ENCODE measurements around the gene RBP3. TPM values are rescaled to one million over a fixed set of nuclear protein-coding genes. Genes with fewer than 3 reads are reported as not detected.

Gene RBP3
- total RNA-seq, 2 donors from 2014 or later = not detected

DNA sequence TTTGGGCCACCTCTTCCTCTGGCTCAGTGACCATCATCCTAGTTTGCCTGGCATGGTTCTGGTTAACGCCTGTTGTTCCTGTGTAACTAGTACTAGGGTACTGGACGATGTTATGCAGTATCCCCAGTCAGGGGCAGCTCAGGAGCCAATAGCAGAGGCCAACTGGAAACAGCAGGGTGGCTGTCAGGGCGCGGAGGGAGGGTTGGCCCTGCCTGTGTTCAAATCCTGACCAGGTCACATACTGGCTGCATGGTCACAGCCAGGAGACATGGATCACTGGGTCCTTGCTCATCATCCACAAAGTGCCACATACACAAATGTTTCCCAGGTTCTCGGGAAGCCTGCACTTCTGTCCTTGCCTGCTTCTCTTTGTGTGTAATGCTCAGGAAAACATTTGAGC is 12.3 kb upstream of the RBP3 start:
- H3K27me3 ChIP-seq (ENCODE audit: control insufficient read depth, insufficient read depth, low read length, poor library complexity, severe bottlenecking) = no peaks in the 10 kb centered on the region
- H3K4me1 ChIP-seq (ENCODE audit: control insufficient read depth, insufficient read depth, low read length) = no peaks in the 10 kb centered on the region
- no peaks in the 10 kb centered on the region for H3K4me1 Mint-ChIP-seq
- H3K36me3 ChIP-seq (ENCODE audit: control insufficient read depth, insufficient read depth, low read length) = no peaks in the 10 kb centered on the region
- TF ChIP-seq, protein P1, sequence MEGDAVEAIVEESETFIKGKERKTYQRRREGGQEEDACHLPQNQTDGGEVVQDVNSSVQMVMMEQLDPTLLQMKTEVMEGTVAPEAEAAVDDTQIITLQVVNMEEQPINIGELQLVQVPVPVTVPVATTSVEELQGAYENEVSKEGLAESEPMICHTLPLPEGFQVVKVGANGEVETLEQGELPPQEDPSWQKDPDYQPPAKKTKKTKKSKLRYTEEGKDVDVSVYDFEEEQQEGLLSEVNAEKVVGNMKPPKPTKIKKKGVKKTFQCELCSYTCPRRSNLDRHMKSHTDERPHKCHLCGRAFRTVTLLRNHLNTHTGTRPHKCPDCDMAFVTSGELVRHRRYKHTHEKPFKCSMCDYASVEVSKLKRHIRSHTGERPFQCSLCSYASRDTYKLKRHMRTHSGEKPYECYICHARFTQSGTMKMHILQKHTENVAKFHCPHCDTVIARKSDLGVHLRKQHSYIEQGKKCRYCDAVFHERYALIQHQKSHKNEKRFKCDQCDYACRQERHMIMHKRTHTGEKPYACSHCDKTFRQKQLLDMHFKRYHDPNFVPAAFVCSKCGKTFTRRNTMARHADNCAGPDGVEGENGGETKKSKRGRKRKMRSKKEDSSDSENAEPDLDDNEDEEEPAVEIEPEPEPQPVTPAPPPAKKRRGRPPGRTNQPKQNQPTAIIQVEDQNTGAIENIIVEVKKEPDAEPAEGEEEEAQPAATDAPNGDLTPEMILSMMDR (conservative IDR thresholded peaks at IDR 0.05) = no peak
- H3K4me3 Mint-ChIP-seq = no peak overlapping the region
- H3K27ac ChIP-seq (ENCODE audit: low read depth, low read length) = no peak overlapping the region
- no peak for DNase-seq
- no peaks in the 10 kb centered on the region for H3K9me3 Mint-ChIP-seq
- no peak overlapping the region for H3K27ac Mint-ChIP-seq
- no peak overlapping the region for H3K4me3 ChIP-seq (ENCODE audit: low read length)
- H3K27me3 Mint-ChIP-seq (ENCODE audit: insufficient read depth) = peaks cover 5% of the 10 kb centered on the region
- H3K36me3 Mint-ChIP-seq (ENCODE audit: low read depth) = no peaks in the 10 kb centered on the region
- no peak overlapping the region for H3K9ac ChIP-seq (ENCODE audit: extremely low read depth, low read length, poor library complexity, severe bottlenecking)
- H3K9me3 ChIP-seq (ENCODE audit: control insufficient read depth, low read length) = no peaks in the 10 kb centered on the region
- WGBS, 2 experiments (ENCODE audit: insufficient coverage in 1 of 2, insufficient read length in 1 of 2) = 84 to 86% methylated on average over 5 of the region's 5 CpGs

DNA sequence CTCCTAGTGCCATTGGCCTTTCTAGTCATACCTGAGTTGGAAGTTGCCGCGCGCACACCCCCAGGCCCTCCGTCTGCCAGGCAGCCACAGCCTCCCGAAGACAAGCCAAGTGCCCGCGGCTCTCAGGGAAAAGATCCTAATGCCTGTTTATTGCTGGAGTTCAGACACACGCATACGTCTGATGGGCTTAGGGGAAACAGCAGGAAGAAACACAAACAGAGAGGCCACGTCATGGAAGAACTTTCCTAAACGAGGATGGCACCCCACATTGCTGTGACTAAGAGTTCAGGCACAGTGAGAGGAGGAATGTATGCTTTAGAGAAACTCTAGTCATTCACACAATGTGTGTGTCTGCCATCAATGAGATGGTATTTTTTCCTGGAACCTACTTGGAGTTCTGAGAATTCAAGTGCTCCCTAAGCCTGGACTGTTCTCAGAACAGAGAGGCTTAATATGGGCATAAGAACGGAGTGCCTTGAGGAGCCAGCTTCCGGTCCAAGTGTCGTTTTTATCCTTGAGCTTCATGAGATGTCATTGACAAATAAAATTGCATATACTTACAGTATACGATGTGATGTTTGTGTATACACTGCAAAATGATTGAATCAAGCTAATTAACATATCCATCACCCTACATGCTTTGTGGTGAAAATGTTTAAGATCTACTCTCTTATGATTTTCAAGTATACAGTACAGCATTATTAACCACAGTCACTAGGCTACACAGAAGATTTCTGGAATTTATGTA is 11.6 kb upstream of the RBP3 start:
- Mint-ChIP-seq H3K27ac (no peak overlapping the region), H3K4me1 (no peaks in the 10 kb centered on the region), H3K4me3 (no peak overlapping the region), H3K27me3 (ENCODE audit: insufficient read depth) (peaks cover 5% of the 10 kb centered on the region), H3K9me3 (no peaks in the 10 kb centered on the region), H3K36me3 (ENCODE audit: low read depth) (no peaks in the 10 kb centered on the region)
- no peaks in the 10 kb centered on the region for H3K27me3 ChIP-seq (ENCODE audit: control insufficient read depth, insufficient read depth, low read length, poor library complexity, severe bottlenecking)
- H3K4me3 ChIP-seq (ENCODE audit: low read length) = no peak overlapping the region
- WGBS, 2 experiments (ENCODE audit: insufficient coverage in 1 of 2, insufficient read length in 1 of 2) = 91 to 92% methylated on average over 10 to 14 of the region's 15 CpGs
- H3K4me1 ChIP-seq (ENCODE audit: control insufficient read depth, insufficient read depth, low read length) = no peaks in the 10 kb centered on the region
- no peak overlapping the region for H3K27ac ChIP-seq (ENCODE audit: low read depth, low read length)
- H3K9me3 ChIP-seq (ENCODE audit: control insufficient read depth, low read length) = no peaks in the 10 kb centered on the region
- TF ChIP-seq, protein P1 (conservative IDR thresholded peaks at IDR 0.05) = no peak
- H3K36me3 ChIP-seq (ENCODE audit: control insufficient read depth, insufficient read depth, low read length) = no peaks in the 10 kb centered on the region
- H3K9ac ChIP-seq (ENCODE audit: extremely low read depth, low read length, poor library complexity, severe bottlenecking) = no peak overlapping the region
- DNase-seq = no peak

DNA sequence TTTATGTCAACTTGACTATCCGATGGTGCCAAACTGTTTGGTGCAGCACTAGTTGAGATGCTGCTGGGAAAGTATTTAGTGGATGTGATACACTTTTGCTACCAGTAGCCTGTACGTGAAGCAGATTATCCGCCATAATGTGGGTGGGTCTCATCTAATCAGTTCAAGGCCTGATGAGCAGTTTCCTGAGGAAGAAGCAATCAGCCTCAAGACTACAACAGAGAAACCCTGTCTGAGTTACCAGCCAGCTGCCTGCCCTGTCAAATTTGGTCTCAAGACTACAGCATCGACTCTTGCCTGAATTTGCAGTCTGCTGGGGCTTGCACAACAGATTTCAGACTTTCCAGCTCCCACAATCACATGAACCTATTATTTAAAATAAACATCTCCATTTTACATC is 10.9 kb upstream of the RBP3 start:
- Mint-ChIP-seq H3K4me3 (no peak overlapping the region), H3K36me3 (ENCODE audit: low read depth) (no peaks in the 10 kb centered on the region), H3K4me1 (no peaks in the 10 kb centered on the region), H3K27me3 (ENCODE audit: insufficient read depth) (peaks cover 5% of the 10 kb centered on the region), H3K9me3 (no peaks in the 10 kb centered on the region), H3K27ac (no peak overlapping the region)
- no peaks in the 10 kb centered on the region for H3K4me1 ChIP-seq (ENCODE audit: control insufficient read depth, insufficient read depth, low read length)
- H3K36me3 ChIP-seq (ENCODE audit: control insufficient read depth, insufficient read depth, low read length) = no peaks in the 10 kb centered on the region
- no peak overlapping the region for H3K9ac ChIP-seq (ENCODE audit: extremely low read depth, low read length, poor library complexity, severe bottlenecking)
- TF ChIP-seq, protein P1 (conservative IDR thresholded peaks at IDR 0.05) = no peak
- no peaks in the 10 kb centered on the region for H3K27me3 ChIP-seq (ENCODE audit: control insufficient read depth, insufficient read depth, low read length, poor library complexity, severe bottlenecking)
- H3K27ac ChIP-seq (ENCODE audit: low read depth, low read length) = no peak overlapping the region
- no peaks in the 10 kb centered on the region for H3K9me3 ChIP-seq (ENCODE audit: control insufficient read depth, low read length)
- DNase-seq = no peak
- WGBS, 2 experiments (ENCODE audit: insufficient coverage in 1 of 2, insufficient read length in 1 of 2) = 88 to 92% methylated on average over 3 to 4 of the region's 4 CpGs
- no peak overlapping the region for H3K4me3 ChIP-seq (ENCODE audit: low read length)

Measured in endodermal cell (in vitro differentiated cells).